AG08395 (cell line): ENCODE results near the gene NFIA.

Experiments used
- DNase-seq: peaks from one replicate; pipeline ENCODE4 v3.0.0; 2012; ENCODE audit warnings: mixed read lengths, low spot score

NFIA gene

DNA sequence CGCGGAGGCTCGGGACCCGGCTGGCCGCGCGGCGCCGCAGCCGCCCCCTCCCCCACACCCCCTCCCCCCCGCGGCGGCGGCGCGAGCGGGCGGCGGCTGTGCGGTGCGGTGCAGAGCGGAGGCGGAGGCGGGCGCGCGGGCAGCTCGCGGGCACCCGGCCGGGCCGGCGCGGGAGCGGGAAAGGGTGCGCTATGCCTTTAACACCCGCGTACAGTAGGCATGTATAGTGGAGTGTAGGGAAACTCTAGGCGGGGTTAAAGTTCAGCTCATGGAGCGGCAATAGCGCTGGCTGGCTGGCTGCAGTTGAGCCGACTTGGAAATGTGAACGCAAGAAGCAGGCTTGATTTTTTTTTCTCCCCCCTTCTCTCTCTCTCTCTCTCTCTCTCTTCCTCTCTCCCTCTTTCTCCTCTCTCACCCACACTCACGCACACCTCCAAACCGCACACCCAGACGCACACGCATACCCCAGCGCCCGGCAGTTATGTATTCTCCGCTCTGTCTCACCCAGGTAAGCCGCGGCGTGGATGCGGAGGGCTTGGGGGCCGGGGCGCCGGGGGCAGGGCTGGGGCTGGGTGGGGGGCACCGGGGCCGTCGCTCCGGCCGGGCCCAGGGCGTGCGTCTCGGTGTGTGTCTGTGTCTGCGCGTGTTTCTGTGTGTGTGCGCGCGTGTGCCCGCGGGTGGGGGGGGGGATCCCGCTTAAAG, at the start of gene NFIA:
Gene NFIA (plus strand): TSS at position 251 of the 702 bp plus-strand sequence.
- peak; percentile 43 for DNase-seq

DNA sequence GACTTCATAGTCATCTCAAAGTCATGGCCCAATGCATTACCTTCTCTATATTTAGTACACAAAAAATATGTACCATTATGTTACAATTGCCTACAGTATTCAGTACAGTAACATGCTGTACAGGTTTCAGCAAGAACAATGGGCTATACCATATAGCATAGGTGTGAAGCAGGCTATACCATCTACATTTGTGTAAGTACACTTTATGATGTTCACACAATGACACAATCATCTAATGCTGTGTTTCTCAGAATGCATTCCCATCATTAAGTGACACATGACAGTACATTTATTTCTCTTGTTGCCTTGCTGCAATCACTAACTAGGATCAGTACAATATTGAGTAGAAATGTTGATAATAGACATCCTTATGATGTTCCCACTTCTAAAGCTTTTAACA, 46.5 kb upstream of the NFIA start:
- DNase-seq, result no peak

DNA sequence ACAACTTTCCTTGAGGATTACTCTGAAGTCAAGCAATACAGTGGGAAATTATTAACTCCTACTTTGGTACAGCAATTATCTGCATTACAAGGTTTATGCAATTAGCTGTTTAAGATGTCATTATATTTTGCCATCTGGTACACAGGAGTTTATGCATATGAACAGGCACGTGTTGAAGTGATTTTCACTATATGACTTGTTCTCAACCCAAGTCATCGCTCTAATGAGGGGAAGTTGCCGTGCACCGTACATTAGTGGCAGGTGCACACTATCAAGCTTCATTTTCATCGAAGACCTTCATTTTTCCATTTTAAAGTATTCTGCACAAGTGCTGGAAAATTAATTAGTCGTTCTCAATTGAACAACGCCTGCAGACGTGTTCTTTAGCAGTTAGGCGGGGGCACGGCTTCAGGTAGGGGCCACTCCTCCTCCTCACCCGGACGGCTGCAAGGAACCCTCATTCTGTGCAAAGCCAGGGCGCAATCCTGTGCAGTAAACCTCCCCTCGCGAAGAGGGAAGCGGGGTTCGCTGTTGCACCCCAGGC, 39.8 kb upstream of the NFIA start:
- no peak for DNase-seq

DNA sequence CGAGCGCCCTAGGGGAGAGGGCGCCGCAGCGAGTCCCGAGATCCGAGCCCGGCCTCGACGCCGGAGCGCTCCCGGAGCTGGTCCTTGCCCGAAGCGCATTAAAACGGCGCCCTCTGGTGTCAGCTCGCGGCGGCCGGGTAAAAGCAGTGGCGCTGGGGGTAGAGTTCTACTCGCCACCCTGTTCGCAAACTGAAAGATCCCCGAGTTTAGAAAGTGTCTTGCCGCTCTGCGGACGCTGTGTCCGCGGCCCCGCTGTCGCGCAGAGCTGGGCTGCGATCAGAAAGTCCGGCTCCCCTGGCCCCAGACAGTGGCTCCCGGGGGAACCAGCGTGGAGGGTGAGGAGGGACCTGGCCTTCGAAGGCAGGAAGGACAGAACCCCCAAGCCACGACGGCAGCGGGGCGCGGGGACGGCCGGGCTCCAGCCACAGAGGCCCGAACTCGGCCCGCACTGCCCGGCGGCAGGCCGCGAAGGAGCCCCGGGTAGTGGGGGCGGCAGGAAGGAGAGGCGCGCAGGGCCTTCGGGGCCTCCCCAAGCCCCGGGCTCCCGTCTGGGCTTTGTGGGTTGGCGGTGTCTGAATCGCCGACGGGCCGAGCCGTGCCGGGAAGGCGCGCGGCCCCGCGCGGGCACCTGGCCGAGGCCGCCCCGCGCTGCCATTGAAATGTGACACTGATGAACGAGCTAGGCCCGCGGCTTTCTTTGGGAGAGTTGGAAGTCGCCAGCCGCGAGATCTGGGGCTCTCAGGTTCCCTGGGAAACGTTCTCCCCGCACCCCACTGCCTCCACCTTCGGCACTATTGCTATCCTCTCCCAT, 39.1 kb upstream of the NFIA start:
- peak; percentile 82 for DNase-seq

GRCh38 chr1:61046434-61046833, 35.9 kb upstream of the NFIA start:
- no peak for DNase-seq

DNA sequence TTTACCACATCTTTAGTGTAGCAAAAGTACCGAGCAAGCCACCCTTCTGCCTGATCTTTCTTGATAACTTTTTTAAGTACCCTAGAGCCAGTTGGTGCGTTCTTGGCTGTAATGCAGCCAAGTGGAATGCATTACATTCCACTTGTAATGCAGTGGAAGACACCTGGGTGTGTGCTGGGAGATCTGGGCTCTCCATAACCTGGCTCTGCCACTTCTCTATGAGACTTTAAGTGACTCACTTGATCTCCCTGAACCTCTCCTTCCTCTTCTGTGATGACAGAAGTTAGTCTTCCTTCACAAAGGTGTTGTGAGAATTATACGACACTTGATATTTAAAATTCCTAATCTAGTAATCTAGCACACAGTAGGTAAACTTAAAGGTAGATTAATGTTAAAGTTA, 35.3 kb upstream of the NFIA start:
- no peak for DNase-seq

DNA sequence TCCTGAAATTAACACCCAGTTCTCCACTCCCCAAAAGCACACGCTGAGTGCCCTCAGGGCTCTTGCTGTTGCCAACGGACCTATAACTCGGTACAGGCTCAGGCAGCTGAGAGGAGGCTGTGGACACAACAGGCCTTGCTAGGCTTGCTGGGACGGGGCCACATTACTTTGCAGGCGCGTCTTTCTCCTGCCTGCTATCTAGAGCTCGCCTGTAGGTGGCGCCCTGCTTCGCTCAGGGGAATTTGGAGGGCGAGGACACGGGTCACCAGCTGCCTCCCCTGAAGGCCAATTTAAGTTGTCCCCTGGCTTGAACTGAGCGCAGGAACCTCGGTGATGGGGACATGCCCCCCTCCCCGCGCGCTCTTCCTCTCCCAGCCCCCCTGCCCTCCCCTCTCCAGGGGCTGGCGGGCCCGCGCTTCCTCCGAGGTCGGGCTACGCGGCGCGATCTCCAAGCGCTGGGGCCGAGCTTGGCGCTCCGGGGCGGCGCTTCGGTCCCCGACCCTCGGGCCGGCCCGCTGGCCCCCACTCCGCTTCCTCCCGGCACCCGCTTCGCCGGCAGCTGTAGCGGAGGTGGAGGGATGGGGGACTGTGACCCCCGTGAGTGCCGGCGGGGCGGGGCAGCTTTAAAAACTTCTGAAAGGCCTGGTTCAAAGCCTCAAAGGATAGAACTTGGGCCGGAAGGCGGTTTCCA, 32.4 kb upstream of the NFIA start:
- DNase-seq, result peak; percentile 84

DNA sequence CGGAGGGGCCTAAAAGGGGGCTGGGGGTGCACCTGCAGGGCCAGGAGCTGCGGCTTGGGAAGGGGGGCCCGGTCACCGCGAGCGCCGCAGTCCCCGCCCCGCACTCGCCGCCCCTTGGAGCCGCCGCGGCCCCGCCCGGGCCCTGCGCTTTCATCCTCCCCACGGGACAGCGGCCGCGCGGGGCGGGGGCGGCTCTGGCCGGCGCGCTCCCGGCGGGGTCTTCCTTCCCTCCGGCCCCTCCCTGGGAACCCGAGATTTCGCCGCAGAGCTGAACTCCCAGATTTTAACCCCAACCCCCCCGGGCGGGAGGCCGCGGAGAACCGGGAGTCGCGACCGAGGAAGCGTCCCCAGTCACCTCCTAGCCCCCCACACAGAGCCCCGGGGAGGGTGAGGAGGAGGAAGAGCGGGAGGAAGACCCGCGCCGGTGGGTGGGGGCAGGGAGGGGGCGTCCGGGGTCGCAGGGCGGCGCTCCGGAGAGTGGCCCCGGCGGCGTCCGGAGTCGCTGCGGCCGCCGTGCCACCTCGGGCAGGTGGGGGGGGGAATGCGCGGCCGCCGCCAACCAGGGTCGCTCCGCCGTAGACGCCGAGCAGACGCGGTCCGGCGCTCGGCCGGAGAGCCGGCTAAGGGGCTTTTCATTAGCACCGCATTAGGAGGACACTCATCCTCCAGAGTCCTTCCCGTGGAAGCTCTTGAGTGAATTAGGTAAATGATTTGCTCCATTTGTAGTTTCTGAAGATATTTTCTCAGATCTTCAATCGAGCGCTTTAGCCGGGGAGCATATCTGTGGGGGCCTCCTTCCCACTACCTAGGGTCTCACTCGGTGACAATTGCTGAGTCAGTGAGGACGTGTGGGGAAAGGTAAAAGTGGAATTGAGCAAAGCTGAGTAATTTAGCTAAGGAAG, 31.6 kb upstream of the NFIA start:
- DNase-seq, result no peak

- DNase-seq, result no peak
These were observed 31.0 kb upstream of the NFIA start for GRCh38 chr1:61051443-61051718.

- no peak for DNase-seq
These were observed 30.5 kb upstream of the NFIA start for GRCh38 chr1:61051719-61052394.

- DNase-seq, result no peak
These were observed 29.8 kb upstream of the NFIA start for GRCh38 chr1:61052395-61053225.

DNA sequence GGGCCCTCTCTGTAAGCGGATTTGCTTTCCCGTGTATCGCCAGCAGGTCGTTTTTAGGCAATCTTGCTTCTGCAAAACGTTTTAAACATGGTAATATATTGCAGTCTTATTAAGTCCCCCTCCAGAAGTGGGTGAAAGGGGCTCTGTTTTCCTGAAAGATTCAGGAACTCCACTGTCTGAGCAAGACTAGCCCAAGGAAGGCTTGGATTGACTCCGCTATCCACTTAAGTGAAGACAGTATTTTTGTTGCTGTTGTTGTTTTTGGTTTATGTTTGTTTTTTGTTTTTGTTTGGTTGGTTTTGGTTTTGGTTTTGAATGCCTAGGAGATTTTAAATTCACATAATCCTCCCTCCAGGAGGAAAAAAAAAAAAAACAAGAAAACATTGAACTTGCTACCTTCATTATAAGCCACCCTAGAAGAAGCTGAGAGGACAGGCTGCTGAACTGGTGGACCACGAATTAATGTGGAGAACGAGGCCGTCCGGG, 29.1 kb upstream of the NFIA start:
- DNase-seq, result no peak

DNA sequence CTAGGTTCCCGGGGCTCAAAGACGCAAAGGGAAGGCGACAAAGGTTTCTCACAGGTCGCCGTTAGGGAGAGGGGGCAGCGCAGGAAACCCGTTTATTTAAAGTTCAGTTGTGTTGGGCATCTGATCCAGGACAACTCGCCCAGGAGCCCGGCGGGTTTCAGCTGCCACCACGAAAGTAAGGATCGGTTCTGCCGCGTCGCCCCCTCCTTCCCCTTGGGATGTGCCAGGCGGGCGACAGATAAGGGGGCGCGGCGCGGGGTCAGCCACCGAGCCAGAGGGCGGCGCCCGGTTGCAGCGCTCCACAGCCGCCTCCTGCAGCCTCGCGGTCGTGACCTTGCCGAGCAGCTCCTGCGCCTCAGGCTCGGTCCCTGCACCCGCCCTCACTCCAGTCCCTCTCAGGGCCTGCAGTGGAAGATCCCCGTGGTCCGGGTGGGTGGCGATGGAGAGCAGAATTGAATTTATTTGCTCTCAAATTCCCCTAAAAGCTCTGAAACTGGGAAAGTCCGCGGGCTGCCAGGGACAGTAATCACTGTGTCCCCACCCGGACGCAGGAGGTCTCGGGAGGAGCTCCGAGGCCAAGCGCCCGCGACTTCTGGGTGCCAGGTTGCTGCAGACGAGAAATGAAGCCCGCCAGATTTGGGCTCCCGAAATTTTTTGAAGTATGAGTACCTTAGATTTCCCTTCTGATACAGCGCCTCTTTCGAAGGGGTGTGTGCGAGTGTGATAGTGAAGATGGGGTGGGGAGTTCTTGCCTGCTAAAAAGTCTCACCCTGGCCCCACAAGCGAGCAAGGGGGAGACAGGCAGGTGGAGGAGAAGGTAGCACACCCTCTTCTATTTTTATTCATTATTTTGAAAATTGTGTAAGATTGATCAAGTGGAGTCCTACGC, 28.4 kb upstream of the NFIA start:
- no peak for DNase-seq

DNA sequence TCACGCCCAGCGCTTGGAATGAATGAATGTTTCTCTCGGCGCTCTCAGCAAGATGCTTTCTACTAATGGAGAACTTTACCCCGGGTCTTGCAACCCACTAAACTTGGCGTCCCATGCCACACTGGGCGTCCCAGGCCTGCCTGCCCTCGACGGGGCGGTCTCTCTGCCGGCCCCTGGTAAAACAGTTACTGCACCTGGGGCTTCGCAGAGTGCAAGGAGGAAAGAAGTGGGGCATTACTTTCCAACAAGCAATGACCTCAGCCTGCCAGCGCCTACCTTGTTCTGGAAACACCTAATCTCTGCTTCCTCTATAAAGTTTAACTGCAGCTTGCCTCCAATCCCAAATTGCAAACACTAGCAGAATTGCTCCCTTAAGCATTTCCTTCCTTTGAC, 27.8 kb upstream of the NFIA start:
- DNase-seq, result no peak

- DNase-seq, result no peak
These were observed 27.2 kb upstream of the NFIA start for GRCh38 chr1:61055110-61055614.

GRCh38 chr1:61056196-61056572, 26.2 kb upstream of the NFIA start:
- DNase-seq, result no peak

GRCh38 chr1:61056573-61057439, 25.6 kb upstream of the NFIA start:
- no peak for DNase-seq
